ENCODE data around the gene ABCB9.

Gene ABCB9

GRCh38 chr12:122988036-122988435 lies 21.8 kb upstream of the ABCB9 start:
- WGBS (ENCODE audit: insufficient coverage, insufficient read length), result no CpG with 5 or more reads among the region's 13 CpGs
- no peaks in the 10 kb centered on the region for H3K9me3 ChIP-seq (ENCODE audit: control insufficient read depth, insufficient read depth, low read length)
- peaks cover 3% of the 10 kb centered on the region; the same call in 1 of the 2 replicates for H3K4me1 ChIP-seq (ENCODE audit: control insufficient read depth, insufficient read depth, low read length)
- H3K4me3 ChIP-seq (ENCODE audit: low read length), result no peak overlapping the region
- H3K27ac ChIP-seq (ENCODE audit: low read length), result no peak overlapping the region
- H3K27me3 ChIP-seq (ENCODE audit: control insufficient read depth, insufficient read depth, low read length), result no peaks in the 10 kb centered on the region
- no peak for DNase-seq (ENCODE audit: low read depth, low spot score)
- peaks cover 5% of the 10 kb centered on the region for H3K36me3 ChIP-seq (ENCODE audit: control insufficient read depth, insufficient read depth, low read length)

DNA sequence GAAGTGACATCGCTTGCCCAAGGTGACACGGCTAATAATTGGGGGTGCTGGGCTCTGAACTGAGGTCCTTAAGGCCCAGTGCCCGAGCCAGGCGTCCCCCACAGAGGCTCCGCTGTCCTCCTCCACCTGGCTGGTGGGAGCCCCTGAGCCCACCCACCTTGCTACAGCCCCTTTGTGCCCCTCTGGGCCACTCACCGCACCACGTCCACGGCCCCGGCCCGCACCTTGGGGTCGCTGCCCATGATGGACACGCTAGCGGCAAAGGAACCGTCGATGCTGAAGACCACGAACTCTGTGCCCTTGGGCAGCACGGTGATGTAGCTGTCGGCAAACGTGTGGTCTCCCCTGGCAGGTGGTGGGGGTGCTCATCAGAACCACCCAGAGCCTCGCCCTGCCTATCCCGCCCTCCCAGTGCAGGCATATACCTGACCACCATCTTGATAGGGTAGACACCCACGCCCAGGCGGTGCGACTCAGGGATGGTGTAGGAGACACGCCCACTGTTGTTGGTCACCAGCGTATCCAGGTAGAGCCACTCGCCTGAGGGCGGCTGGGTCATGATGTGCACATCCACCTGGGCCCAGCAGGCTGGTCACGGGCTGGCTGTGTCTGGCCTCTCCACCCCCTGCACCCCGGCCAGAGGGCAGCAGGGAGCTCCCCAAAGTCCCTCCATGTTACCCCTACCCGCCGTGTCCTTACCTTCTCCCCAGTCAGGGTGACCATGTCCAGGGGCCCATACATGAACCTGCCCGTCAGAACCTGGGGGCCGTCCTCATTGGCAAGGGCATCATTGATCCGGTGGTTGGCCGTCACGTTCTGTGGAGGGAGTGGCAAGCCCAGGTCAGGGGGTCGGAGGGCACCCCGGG lies 21.1 kb upstream of the ABCB9 start:
- no peak overlapping the region for H3K27ac ChIP-seq (ENCODE audit: low read length)
- no peak overlapping the region for H3K4me3 ChIP-seq (ENCODE audit: low read length)
- H3K36me3 ChIP-seq (ENCODE audit: control insufficient read depth, insufficient read depth, low read length), result peaks cover 7% of the 10 kb centered on the region
- H3K27me3 ChIP-seq (ENCODE audit: control insufficient read depth, insufficient read depth, low read length), result no peaks in the 10 kb centered on the region
- DNase-seq (ENCODE audit: low read depth, low spot score), result no peak
- no peaks in the 10 kb centered on the region for H3K9me3 ChIP-seq (ENCODE audit: control insufficient read depth, insufficient read depth, low read length)
- WGBS (ENCODE audit: insufficient coverage, insufficient read length), result no CpG with 5 or more reads among the region's 39 CpGs
- peaks cover 2% of the 10 kb centered on the region; the same call in 1 of the 2 replicates for H3K4me1 ChIP-seq (ENCODE audit: control insufficient read depth, insufficient read depth, low read length)

DNA sequence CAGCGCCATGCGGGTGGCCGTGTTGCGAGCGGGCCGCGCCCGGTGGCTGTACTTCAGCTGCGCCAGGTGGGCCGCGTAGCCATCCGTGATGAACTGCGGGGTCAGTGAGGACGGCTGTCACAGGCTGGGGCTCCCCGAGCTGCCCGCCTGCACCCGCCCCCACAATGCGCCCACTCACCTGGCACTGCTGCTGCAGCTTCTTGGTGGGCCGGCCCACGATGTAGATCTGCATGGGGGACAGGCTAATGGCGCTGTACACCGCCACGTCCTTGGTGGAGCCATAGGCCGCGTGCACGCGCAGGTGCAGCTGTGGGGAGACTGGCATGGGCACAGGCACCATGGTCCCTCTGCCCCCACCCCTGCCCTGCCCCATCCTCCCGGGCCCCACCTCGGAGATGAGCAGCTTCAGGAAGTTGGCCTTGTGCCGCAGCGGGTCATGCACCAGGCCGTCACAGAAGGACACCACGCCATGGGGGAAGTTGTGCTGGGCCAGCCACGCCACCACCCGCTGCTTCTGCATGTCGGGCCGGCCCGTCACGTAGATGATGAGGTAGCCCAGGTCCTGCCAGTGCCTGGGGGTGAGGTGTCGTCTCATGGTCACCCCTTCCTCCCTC lies 20.1 kb upstream of the ABCB9 start:
- H3K27ac ChIP-seq (ENCODE audit: low read length), result no peak overlapping the region
- H3K36me3 ChIP-seq (ENCODE audit: control insufficient read depth, insufficient read depth, low read length), result peaks cover 7% of the 10 kb centered on the region
- no peaks in the 10 kb centered on the region for H3K9me3 ChIP-seq (ENCODE audit: control insufficient read depth, insufficient read depth, low read length)
- peaks cover 2% of the 10 kb centered on the region for H3K4me1 ChIP-seq (ENCODE audit: control insufficient read depth, insufficient read depth, low read length)
- no peak overlapping the region for H3K4me3 ChIP-seq (ENCODE audit: low read length)
- WGBS (ENCODE audit: insufficient coverage, insufficient read length), result no CpG with 5 or more reads among the region's 40 CpGs
- no peaks in the 10 kb centered on the region for H3K27me3 ChIP-seq (ENCODE audit: control insufficient read depth, insufficient read depth, low read length)
- no peak for DNase-seq (ENCODE audit: low read depth, low spot score)

DNA sequence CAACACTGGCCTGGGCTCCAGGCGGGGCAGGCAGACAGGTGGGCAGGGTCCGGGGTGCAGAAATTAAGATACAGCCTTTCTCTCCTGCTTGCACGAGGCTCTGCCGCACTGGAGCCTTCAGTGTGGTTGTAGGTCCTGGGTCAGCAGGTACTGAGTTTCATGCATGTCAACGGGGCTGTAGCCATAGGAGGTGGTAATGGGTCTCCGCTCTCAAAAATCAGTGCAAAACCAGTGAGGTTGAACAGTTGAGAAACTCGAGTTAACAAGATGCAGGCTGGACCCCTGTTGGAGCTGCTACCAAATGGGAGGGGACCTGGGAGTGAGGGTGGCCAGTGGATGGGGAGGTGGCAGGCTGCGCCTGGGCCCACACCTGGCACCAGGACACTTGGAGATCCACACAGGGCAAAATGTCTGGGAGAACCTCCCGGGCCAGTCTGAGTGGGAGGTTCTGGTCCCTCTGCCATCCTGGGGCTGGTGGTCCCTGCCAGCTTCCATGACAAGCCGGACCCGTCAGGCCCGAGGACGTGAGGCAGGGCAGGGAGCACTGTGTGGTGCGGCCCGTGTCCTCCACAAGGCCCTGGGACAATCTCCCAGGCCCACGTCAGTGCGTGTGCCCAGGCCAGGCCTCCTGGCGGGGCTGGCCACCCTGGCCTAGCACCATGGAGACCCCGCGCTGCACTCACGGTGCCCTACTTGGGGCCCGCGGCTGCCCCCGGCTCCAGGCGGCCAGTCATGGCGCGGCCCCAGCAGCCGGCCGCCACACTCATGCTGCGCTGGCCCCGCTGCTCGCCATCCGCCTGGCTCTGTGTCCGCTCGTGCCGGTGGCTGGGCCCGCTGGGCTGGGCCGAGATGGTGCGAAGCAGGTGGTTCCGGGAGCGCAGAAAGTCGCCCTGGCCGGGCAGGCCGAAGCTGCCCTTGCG lies 19.3 kb upstream of the ABCB9 start:
- Histone ChIP-seq H3K4me1 (ENCODE audit: control insufficient read depth, insufficient read depth, low read length) (peaks cover 2% of the 10 kb centered on the region), H3K36me3 (ENCODE audit: control insufficient read depth, insufficient read depth, low read length) (peaks cover 7% of the 10 kb centered on the region), H3K27me3 (ENCODE audit: control insufficient read depth, insufficient read depth, low read length) (no peaks in the 10 kb centered on the region), H3K9me3 (ENCODE audit: control insufficient read depth, insufficient read depth, low read length) (no peaks in the 10 kb centered on the region), H3K4me3 (ENCODE audit: low read length) (no peak overlapping the region), H3K27ac (ENCODE audit: low read length) (no peak overlapping the region)
- WGBS (ENCODE audit: insufficient coverage, insufficient read length), result no CpG with 5 or more reads among the region's 45 CpGs
- DNase-seq (ENCODE audit: low read depth, low spot score), result no peak

- Histone ChIP-seq H3K9me3 (ENCODE audit: control insufficient read depth, insufficient read depth, low read length) (no peaks in the 10 kb centered on the region), H3K36me3 (ENCODE audit: control insufficient read depth, insufficient read depth, low read length) (peaks cover 7% of the 10 kb centered on the region), H3K4me1 (ENCODE audit: control insufficient read depth, insufficient read depth, low read length) (peaks cover 2% of the 10 kb centered on the region), H3K27ac (ENCODE audit: low read length) (no peak overlapping the region), H3K27me3 (ENCODE audit: control insufficient read depth, insufficient read depth, low read length) (no peaks in the 10 kb centered on the region), H3K4me3 (ENCODE audit: low read length) (no peak overlapping the region)
- DNase-seq (ENCODE audit: low read depth, low spot score), result no peak
- no CpG with 5 or more reads among the region's 34 CpGs for WGBS (ENCODE audit: insufficient coverage, insufficient read length)
These were observed 18.5 kb upstream of the ABCB9 start for GRCh38 chr12:122984612-122985337.

DNA sequence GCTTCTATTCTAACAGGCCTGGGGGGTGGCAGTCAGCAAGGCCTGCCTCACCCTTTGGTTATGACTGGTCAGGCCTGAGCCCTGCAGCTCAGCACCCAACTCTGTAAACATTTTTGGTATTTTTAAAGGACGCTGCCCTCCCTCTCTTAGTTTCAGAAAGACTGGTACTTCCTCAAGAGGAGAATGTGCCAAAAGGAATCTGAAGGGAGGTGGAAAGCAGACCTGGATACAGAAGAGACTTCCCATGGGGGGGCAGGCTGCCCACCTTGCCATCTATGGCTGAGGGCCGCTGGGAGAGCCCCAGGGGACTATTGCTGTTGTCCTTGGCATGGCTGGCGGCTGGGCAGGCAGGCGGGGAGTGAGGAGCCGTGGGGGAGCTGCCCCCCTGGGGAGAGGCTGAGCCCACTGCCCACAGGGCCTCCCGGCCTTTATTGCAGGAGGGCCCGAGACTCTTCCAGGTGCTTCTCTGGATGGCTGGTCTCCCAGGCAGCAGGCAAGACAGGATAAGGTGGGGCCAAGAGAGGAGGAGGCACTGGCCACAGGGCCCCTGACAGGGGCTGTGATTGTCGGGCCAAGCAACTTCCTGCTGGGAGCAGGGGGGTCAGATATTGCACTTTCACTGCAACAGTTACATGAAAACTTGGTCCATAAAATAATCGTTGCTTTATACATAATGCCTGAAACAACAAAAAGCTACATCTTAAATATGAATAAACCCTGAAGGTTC lies 17.7 kb upstream of the ABCB9 start:
- H3K4me3 ChIP-seq (ENCODE audit: low read length), result no peak overlapping the region
- DNase-seq (ENCODE audit: low read depth, low spot score), result no peak

GRCh38 chr12:122982963-122983788 lies 16.9 kb upstream of the ABCB9 start:
- Histone ChIP-seq H3K4me3 (ENCODE audit: low read length) (no peak overlapping the region), H3K36me3 (ENCODE audit: control insufficient read depth, insufficient read depth, low read length) (peaks cover 7% of the 10 kb centered on the region), H3K27ac (ENCODE audit: low read length) (no peak overlapping the region), H3K27me3 (ENCODE audit: control insufficient read depth, insufficient read depth, low read length) (no peaks in the 10 kb centered on the region), H3K9me3 (ENCODE audit: control insufficient read depth, insufficient read depth, low read length) (no peaks in the 10 kb centered on the region), H3K4me1 (ENCODE audit: control insufficient read depth, insufficient read depth, low read length) (peaks cover 2% of the 10 kb centered on the region)
- WGBS (ENCODE audit: insufficient coverage, insufficient read length), result no CpG with 5 or more reads among the region's 21 CpGs
- no peak for DNase-seq (ENCODE audit: low read depth, low spot score)

More for the DNA sequence above, 17.7 kb upstream of the ABCB9 start:
- no peaks in the 10 kb centered on the region for H3K9me3 ChIP-seq (ENCODE audit: control insufficient read depth, insufficient read depth, low read length)
- no CpG with 5 or more reads among the region's 9 CpGs for WGBS (ENCODE audit: insufficient coverage, insufficient read length)
- no peak overlapping the region for H3K27ac ChIP-seq (ENCODE audit: low read length)
- H3K4me1 ChIP-seq (ENCODE audit: control insufficient read depth, insufficient read depth, low read length), result peaks cover 2% of the 10 kb centered on the region
- peaks cover 7% of the 10 kb centered on the region for H3K36me3 ChIP-seq (ENCODE audit: control insufficient read depth, insufficient read depth, low read length)
- no peaks in the 10 kb centered on the region for H3K27me3 ChIP-seq (ENCODE audit: control insufficient read depth, insufficient read depth, low read length)

DNA sequence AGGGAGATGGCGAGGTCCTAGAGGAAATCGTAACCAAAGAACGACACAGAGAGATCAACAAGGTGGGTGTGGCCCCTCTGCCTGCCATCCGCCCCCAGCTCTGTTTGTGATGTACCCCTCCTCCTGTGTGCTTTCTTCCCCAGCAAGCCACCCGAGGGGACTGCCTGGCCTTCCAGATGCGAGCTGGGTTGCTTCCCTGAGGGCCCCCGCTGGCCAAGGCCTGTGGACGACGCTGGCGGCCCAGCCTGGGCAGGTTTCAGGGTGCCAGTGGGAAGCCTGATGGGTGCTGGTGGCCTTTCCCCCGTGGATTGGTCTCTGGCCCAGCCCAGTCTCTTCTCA lies 16.2 kb upstream of the ABCB9 start:
- Histone ChIP-seq H3K36me3 (ENCODE audit: control insufficient read depth, insufficient read depth, low read length) (peaks cover 7% of the 10 kb centered on the region), H3K4me3 (ENCODE audit: low read length) (no peak overlapping the region), H3K27me3 (ENCODE audit: control insufficient read depth, insufficient read depth, low read length) (no peaks in the 10 kb centered on the region), H3K4me1 (ENCODE audit: control insufficient read depth, insufficient read depth, low read length) (peaks cover 2% of the 10 kb centered on the region), H3K27ac (ENCODE audit: low read length) (no peak overlapping the region), H3K9me3 (ENCODE audit: control insufficient read depth, insufficient read depth, low read length) (no peaks in the 10 kb centered on the region)
- no peak for DNase-seq (ENCODE audit: low read depth, low spot score)
- WGBS (ENCODE audit: insufficient coverage, insufficient read length), result no CpG with 5 or more reads among the region's 11 CpGs
